Endodermal cell (in vitro differentiated cells): ENCODE measurements around the gene GYS1. TPM values are rescaled to one million over a fixed set of nuclear protein-coding genes. Genes with fewer than 3 reads are reported as not detected.

Experiments
- DNase-seq: peaks from one replicate; pipeline ENCODE4 v3.0.0-alpha.2; 2017
- H3K27ac ChIP-seq: 2 replicates; pipeline ENCODE4 v1.5.1; 2013; ENCODE audit warnings: mild to moderate bottlenecking, low read depth, low read length, moderate library complexity
- H3K27me3 ChIP-seq: 2 replicates; pipeline ENCODE4 v1.6.1; 2013; ENCODE audit warnings: mild to moderate bottlenecking, low read length, moderate library complexity; ENCODE audit not compliant: insufficient read depth, control insufficient read depth, poor library complexity, severe bottlenecking
- H3K36me3 ChIP-seq: 2 replicates; pipeline ENCODE4 v1.7.0; 2013; ENCODE audit warnings: mild to moderate bottlenecking, low read length, moderate library complexity; ENCODE audit not compliant: control insufficient read depth, insufficient read depth
- H3K4me1 ChIP-seq: one replicate; pipeline ENCODE4 v1.7.0; 2013; ENCODE audit warnings: low read length; ENCODE audit not compliant: control insufficient read depth, insufficient read depth
- H3K4me3 ChIP-seq: 2 replicates; pipeline ENCODE4 v1.5.1; 2013; ENCODE audit warnings: mild to moderate bottlenecking, low read length, moderate library complexity
- H3K9ac ChIP-seq: 2 replicates; pipeline ENCODE4 v1.6.1; 2013; ENCODE audit warnings: mild to moderate bottlenecking, low read length, moderate library complexity; ENCODE audit not compliant: poor library complexity, severe bottlenecking; ENCODE audit errors: extremely low read depth
- H3K9me3 ChIP-seq: 2 replicates; pipeline ENCODE4 v1.6.1; 2013; ENCODE audit warnings: mild to moderate bottlenecking, low read length, moderate library complexity; ENCODE audit not compliant: control insufficient read depth
- H3K27ac Mint-ChIP-seq: 2 replicates; pipeline ENCODE4 v1.8.0; 2020; ENCODE audit warnings: mixed read lengths
- H3K27me3 Mint-ChIP-seq: 2 replicates; pipeline ENCODE4 v1.8.0; 2021; ENCODE audit warnings: mild to moderate bottlenecking, mixed read lengths; ENCODE audit not compliant: insufficient read depth
- H3K36me3 Mint-ChIP-seq: 2 replicates; pipeline ENCODE4 v1.8.0; 2020; ENCODE audit warnings: low read depth, mixed read lengths
- H3K4me1 Mint-ChIP-seq: 2 replicates; pipeline ENCODE4 v1.8.0; 2020; ENCODE audit warnings: mixed read lengths
- H3K4me3 Mint-ChIP-seq: 2 replicates; pipeline ENCODE4 v1.8.0; 2020; ENCODE audit warnings: mild to moderate bottlenecking, moderate library complexity, mixed read lengths
- H3K9me3 Mint-ChIP-seq: 2 replicates; pipeline ENCODE4 v1.8.0; 2020; ENCODE audit warnings: mild to moderate bottlenecking, mixed read lengths
- CTCF ChIP-seq: fragments of 200-600 bp; sonication (generic); conservative IDR thresholded peaks from 2 replicates; pipeline ENCODE4 v1.5.0; 2021; ENCODE audit warnings: antibody characterized with exemption, mild to moderate bottlenecking
- WGBS, 2 experiments: methylation state at CpG; one replicate each; pipeline versions ENCODE4 v1.1.5 to v1.1.7; 2013; ENCODE audit warnings: missing lambda C conversion rate in 2 of 2, mixed read lengths in 1 of 2; ENCODE audit not compliant: insufficient coverage in 1 of 2, insufficient read length in 1 of 2; 5-methylcytosine and 5-hydroxymethylcytosine counted together
- total RNA-seq, 2 donors: library from RNA; stranded (reverse); fragmentation: NEBNext Ultra II Directional in 1 of 2; extraction: Animal tissue kit (Norgen Biotek cat#: 25700) in 1 of 2; gene quantifications; 2 replicates in 1 of 2; 3 replicates in 1 of 2; pipeline ENCODE4 v1.2.1, GENCODE V29; 2021

Gene GYS1
- total RNA-seq, 2 donors from 2014 or later = 63.5 to 69.1 TPM

- no peak overlapping the region for H3K9ac ChIP-seq
- no peak for TF ChIP-seq CTCF
- no peaks in the 10 kb centered on the region for H3K9me3 ChIP-seq
- no peak overlapping the region for H3K27ac ChIP-seq
- H3K36me3 ChIP-seq = peaks cover 36% of the 10 kb centered on the region
- WGBS, 2 experiments = 81% methylated on average over 2 of the region's 7 CpGs; no CpG with 5 or more reads in 1 of the 2 experiments
- peak; percentile 58 for DNase-seq
- no peaks in the 10 kb centered on the region for H3K9me3 Mint-ChIP-seq
- H3K27me3 Mint-ChIP-seq = peaks cover 2% of the 10 kb centered on the region
- H3K27me3 ChIP-seq = no peaks in the 10 kb centered on the region
- no peak overlapping the region for H3K4me3 ChIP-seq
- peaks cover 47% of the 10 kb centered on the region for H3K36me3 Mint-ChIP-seq
- H3K4me1 ChIP-seq = peaks cover 14% of the 10 kb centered on the region
- H3K4me3 Mint-ChIP-seq = peak overlapping the region; percentile 100
- H3K4me1 Mint-ChIP-seq = peaks cover 18% of the 10 kb centered on the region
- H3K27ac Mint-ChIP-seq = peak overlapping the region; percentile 98
Observed at GRCh38 chr19:48962849-48963165, 30.3 kb downstream of the GYS1 start.

GRCh38 chr19:48962029-48962848 is 30.9 kb downstream of the GYS1 start:
- H3K9ac ChIP-seq = no peak overlapping the region
- H3K36me3 ChIP-seq = peaks cover 37% of the 10 kb centered on the region
- DNase-seq = peak; percentile 82
- peaks cover 49% of the 10 kb centered on the region for H3K36me3 Mint-ChIP-seq
- peak overlapping the region; percentile 98 for H3K27ac Mint-ChIP-seq
- H3K27me3 Mint-ChIP-seq = peaks cover 2% of the 10 kb centered on the region
- H3K9me3 ChIP-seq = no peaks in the 10 kb centered on the region
- H3K4me1 ChIP-seq = peaks cover 14% of the 10 kb centered on the region
- H3K9me3 Mint-ChIP-seq = no peaks in the 10 kb centered on the region
- no peak overlapping the region for H3K4me3 Mint-ChIP-seq
- 75 to 85% methylated on average over 14 to 22 of the region's 22 CpGs for WGBS, 2 experiments
- H3K4me1 Mint-ChIP-seq = peaks cover 18% of the 10 kb centered on the region
- no peak for TF ChIP-seq CTCF
- H3K27me3 ChIP-seq = no peaks in the 10 kb centered on the region
- H3K4me3 ChIP-seq = no peak overlapping the region
- H3K27ac ChIP-seq = peak overlapping the region; percentile 49

GRCh38 chr19:48961673-48962028 is 31.5 kb downstream of the GYS1 start:
- 0 to 82% methylated on average over 1 to 12 of the region's 12 CpGs for WGBS, 2 experiments
- H3K36me3 Mint-ChIP-seq = peaks cover 47% of the 10 kb centered on the region
- DNase-seq = peak; percentile 56
- Histone ChIP-seq H3K9ac (no peak overlapping the region), H3K4me3 (no peak overlapping the region), H3K36me3 (peaks cover 37% of the 10 kb centered on the region), H3K9me3 (no peaks in the 10 kb centered on the region), H3K27me3 (no peaks in the 10 kb centered on the region), H3K27ac (peak overlapping the region; percentile 49), H3K4me1 (peaks cover 14% of the 10 kb centered on the region)
- TF ChIP-seq CTCF = no peak
- H3K27ac Mint-ChIP-seq = peak overlapping the region; percentile 98
- no peak overlapping the region for H3K4me3 Mint-ChIP-seq
- peaks cover 2% of the 10 kb centered on the region for H3K27me3 Mint-ChIP-seq
- no peaks in the 10 kb centered on the region for H3K9me3 Mint-ChIP-seq
- H3K4me1 Mint-ChIP-seq = peaks cover 18% of the 10 kb centered on the region
